Measurements from ENCODE around the gene AARS1.
"Not testable (repeated sequence)": the region's sequence is repeated elsewhere in the genome, so short reads cannot be mapped to it uniquely, and the experiment has no call there.

The AARS1 gene

DNA sequence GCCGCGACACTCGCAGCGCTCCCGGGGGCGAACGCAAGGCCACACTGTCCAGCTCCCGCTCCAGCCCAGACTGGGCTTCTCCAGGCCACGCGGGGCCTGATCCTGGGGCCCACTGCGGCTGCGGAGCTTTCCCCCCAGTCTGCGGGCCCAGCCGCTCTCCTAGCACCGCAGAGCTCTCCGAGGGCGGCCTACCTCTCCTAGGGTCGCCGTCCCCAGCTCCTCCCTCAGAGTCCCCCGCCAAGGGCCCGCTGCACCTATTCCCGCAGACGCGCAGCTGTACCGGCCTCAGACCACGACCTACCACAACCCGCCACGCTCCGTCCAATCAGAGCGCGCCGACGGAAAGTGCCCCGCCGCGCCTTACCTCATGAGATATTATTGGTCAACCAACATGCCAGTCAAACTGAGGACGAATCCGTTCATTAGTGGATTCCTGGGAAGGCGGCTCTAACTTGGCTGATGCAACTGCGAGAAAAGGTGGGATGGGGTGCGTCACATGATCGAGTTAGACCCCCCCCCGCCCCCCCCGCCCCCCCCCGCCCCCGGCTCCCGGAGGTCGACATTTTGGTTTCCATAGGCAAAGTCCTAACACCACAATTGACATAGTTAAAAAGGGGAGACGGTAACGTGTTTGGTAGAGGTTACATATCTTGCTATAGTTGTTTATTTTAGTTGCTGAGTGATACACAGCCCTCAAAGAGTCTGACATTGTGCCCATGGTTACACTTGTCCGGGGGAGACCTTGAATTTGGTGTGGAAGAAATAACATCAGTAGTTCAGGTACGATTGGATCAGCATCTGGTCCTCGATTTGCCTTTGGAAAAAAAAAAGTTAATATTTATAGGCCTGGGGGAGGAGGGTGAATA, at the start of gene AARS1:
Gene AARS1 (minus strand): TSS at position 278 of the 866 bp plus-strand sequence. CDS start 6,743 bp downstream, outside the sequence.
- no peak for TF ChIP-seq ZNF274 (IDR thresholded peaks at IDR 0.05; ENCODE audit: low read depth, low read length)

GRCh38 chr16:70337814-70338213, 48.5 kb upstream of the AARS1 start:
- no peak overlapping the region for H3K4me3 ChIP-seq (ENCODE audit: low read length)
- TF ChIP-seq ZNF274 (IDR thresholded peaks at IDR 0.05; ENCODE audit: low read depth, low read length) = no peak

More for the DNA sequence above, at the start of gene AARS1:
- H3K4me3 ChIP-seq (ENCODE audit: low read length) = peak within 1 kb of the TSS; percentile 71

DNA sequence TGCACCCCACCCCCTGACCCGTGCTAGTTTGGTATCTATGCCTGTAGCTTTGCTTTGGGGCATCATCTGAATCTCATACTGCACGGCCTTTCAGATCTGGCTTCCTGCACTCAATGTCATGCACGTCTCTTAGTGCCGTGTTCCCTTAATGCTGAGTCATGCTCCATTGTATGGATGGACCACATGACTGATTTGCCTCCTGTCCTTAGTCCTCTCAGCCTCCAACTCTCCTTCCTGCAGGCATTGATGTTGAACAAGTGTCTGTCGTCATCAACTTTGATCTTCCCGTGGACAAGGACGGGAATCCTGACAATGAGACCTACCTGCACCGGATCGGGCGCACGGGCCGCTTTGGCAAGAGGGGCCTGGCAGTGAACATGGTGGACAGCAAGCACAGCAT, 43.4 kb upstream of the AARS1 start:
- not testable (repeated sequence) for H3K4me3 ChIP-seq (ENCODE audit: low read length)

DNA sequence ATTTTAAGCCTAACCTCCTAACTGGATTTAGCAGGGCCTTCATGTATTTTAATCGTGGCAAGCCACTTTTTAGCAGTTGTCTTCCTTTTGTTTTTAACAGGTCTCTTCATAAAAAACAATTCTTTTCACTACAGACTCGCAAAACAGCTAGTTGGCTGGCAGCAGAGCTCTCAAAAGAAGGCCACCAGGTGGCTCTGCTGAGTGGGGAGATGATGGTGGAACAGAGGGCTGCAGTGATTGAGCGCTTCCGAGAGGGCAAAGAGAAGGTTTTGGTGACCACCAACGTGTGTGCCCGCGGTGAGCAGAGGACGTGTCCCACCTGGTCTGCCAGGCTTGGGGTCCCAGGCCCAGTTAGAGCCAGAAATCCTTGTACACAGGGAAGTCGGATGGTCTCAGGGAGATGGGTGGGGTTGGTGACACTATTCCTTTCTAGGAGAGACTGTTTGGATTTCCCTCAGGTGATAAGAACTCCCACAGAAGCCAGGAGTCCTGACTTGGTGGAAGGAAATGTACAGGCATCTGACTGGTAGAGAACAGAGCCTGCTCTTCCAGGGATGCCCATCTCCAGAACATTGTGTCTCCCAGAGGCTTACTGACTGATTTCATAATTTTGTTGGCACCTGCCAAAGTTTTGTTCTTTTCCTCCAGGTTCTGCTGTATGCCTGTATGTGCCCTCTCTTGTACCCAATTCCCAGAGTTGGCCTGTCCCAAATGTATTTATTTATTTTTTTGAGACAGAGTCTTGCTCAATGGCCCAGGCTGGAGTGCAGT, 42.5 kb upstream of the AARS1 start:
- TF ChIP-seq ZNF274 (IDR thresholded peaks at IDR 0.05; ENCODE audit: low read depth, low read length) = no peak

DNA sequence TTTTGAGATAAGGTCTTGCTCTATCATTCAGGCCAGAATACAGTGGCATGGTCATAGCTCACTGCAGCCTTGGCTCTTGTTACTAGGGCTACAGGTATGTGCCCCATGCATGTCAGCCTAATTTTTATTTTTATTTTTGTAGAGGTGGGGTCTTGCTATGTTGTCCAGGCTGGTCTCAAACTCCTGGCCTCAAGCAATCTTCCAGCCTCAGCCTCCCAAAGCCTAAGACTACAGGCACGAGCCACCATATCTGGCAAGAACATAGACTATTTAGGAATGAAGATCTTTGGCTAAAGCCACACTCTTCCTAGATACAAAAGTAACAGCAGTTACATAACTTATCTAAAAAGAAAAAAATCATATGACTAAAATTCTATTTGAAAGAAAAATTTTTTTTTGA, 41.8 kb upstream of the AARS1 start:
- TF ChIP-seq ZNF274 (IDR thresholded peaks at IDR 0.05; ENCODE audit: low read depth, low read length) = no peak
- H3K4me3 ChIP-seq (ENCODE audit: low read length) = no peak overlapping the region

More for the DNA sequence above, 42.5 kb upstream of the AARS1 start:
- H3K4me3 ChIP-seq (ENCODE audit: low read length) = no peak overlapping the region

DNA sequence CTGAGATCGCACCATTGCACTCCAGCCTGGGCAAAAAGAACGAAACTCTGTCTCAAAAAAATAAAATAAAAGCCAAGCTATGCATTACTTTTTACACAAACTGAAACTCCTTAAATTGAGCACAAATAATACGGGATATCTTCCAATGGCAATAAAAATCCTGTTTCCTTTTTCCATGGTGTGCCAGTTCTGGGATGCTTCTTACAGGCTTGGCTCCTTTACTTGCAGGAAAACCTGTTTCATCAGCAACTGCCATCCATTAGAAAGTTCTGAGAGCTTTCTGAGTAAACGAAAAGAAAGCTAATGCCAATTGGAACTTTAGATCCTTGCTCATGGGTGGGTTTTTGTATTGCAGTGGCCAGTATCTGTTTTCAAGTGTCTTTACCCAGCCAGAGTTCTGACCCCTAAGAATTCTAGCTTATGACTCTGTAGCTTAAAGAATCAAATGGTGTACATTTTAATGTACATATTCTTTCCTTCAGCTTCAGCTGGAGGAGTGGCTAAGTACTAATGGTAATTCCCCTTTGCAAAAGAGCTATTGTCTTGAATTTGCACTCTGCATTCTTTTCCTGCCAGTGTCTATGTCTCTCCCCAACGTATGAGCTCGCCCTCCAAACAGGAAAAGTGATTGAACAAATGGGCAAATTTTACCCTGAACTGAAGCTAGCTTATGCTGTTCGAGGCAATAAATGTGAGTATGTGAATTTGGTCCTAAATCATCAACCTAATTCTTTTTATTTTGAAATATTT, 35.9 kb upstream of the AARS1 start:
- no peak overlapping the region for H3K4me3 ChIP-seq (ENCODE audit: low read length)
- no peak for TF ChIP-seq ZNF274 (IDR thresholded peaks at IDR 0.05; ENCODE audit: low read depth, low read length)

DNA sequence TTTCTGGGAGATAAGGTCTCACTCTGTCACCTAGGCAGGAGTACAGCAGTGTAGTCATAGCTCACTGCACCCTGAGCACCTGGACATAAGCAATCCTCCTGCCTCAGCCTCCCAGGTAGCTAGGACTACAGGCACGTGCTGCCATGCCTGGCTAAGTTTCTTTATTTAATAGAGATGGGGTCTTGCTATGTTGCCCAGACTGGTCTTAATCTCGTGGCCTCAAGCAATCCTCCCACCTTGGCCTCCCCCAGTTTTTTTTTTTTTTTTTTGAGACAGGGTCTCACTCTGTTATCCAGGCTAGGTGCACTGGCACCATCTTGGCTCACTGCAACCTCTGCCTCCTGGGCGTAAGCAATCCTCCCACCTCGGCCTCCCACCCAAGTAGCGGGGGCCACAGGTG, 30.8 kb upstream of the AARS1 start:
- no peak overlapping the region for H3K4me3 ChIP-seq (ENCODE audit: low read length)
- no peak for TF ChIP-seq ZNF274 (IDR thresholded peaks at IDR 0.05; ENCODE audit: low read depth, low read length)

GRCh38 chr16:70307726-70308125, 18.4 kb upstream of the AARS1 start:
- H3K4me3 ChIP-seq (ENCODE audit: low read length) = not testable (repeated sequence)

DNA sequence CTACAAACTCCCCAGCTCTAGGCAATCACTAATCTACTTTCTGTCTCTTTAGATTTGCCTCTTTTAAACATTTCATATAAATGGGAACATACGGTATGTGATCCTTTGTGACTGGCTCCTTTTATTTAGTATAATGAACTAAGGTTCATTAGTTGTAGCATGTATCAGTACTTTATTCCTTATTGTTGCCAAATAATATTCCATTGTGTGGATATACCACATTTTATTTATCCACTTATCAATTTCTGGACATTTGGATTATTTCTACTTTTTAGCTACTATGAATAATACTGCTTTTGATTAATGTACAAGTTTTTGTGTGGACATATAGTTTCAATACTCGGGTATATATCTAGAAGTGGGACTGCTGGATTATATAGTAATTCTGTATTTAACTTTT, 17.6 kb upstream of the AARS1 start:
- no peak for TF ChIP-seq ZNF274 (IDR thresholded peaks at IDR 0.05; ENCODE audit: low read depth, low read length)
- no peak overlapping the region for H3K4me3 ChIP-seq (ENCODE audit: low read length)

DNA sequence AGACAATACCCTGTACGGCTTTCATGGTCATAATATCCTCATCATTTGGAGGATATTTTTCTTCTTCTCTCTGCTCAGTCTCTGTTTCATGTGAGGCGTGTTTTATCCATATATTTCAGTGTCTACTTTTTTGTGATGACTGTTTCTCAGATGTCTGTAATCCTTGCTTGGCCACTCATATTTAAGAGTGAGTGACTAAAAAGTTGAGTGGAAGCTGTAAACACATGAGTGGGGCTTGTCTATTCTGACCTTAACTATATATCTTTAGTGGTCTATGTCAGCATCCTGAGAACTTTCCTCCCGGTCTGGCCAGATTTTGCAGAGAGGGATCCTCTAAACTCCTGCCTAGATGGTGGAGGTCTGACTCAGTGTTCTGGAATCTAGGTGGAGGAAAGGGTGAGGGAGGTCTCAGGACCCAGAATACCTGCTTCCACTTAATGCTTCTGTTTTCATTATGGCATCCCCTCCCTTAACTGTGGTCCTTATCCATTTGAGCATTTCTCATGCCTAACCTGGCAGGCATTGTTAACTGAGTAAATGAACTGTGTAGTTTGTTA, 15.7 kb upstream of the AARS1 start:
- no peak for TF ChIP-seq ZNF274 (IDR thresholded peaks at IDR 0.05; ENCODE audit: low read depth, low read length)
- H3K4me3 ChIP-seq (ENCODE audit: low read length) = no peak overlapping the region

GRCh38 chr16:70302745-70303144, 13.4 kb upstream of the AARS1 start:
- H3K4me3 ChIP-seq (ENCODE audit: low read length) = no peak overlapping the region
- no peak for TF ChIP-seq ZNF274 (IDR thresholded peaks at IDR 0.05; ENCODE audit: low read depth, low read length)

DNA sequence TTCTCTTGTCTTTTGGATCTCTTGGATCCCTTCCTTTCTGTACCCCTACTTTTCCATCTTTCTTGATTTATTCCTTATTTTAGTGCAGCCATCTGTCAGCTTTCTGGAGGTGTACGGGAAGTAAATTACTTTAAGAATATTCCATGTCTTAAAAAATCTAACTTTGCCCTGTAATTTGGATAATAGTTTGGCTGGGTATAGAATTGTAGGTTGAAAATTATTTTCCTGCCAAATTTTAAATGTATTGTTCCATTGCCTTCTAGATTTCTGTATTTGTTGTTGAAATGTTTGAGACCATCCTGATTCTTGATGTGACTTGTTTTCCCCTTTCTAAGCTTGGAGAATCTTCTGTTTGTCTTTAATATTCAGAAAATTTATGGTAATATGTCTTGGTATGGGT, 11.8 kb upstream of the AARS1 start:
- TF ChIP-seq ZNF274 (IDR thresholded peaks at IDR 0.05; ENCODE audit: low read depth, low read length) = no peak

GRCh38 chr16:70298988-70299938, 10.0 kb upstream of the AARS1 start, which contains the start of gene DDX19B:
DDX19B (plus strand) TSS chr16:70299186; CDS start chr16:70299298, 112 bp downstream.
- TF ChIP-seq ZNF274 (IDR thresholded peaks at IDR 0.05; ENCODE audit: low read depth, low read length) = no peak
- H3K4me3 ChIP-seq (ENCODE audit: low read length) = peak within 1 kb of the TSS; percentile 68

More for the DNA sequence above, 11.8 kb upstream of the AARS1 start:
- H3K4me3 ChIP-seq (ENCODE audit: low read length) = no peak overlapping the region

All from GM08714 (cell line).